ENCODE data around the gene VAT1L. TPM values are rescaled to one million over a fixed set of nuclear protein-coding genes. Genes with fewer than 3 reads are reported as not detected.

VAT1L gene
- total and polyA plus RNA-seq, 2 donors, result 0.24 to 0.34 TPM

DNA sequence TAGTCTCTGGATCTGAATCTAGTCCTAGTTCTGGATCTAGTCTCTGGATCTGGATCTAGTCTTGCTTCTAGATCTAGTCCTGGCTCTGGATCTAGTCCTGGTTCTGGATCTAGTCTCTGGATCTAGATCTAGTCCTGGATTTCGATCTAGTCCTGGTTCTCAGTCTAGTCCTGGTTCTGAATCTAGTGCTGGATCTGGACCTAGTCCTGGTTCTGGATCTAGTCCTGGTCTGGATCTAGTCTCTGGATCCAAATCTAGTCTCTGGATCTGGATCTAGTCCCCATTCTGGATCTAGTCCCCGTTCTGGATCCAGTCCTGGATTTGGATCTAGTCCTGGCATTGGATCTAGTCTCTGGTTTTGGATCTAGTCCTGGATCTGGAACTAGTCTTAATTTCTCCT is 29.9 kb upstream of the VAT1L start:
- 92% methylated on average over 2 of the region's 2 CpGs for WGBS
- Histone ChIP-seq H3K36me3 (ENCODE audit: control insufficient read depth in 2 of 2, insufficient read depth in 2 of 2, low read length in 1 of 2) (no peaks in the 10 kb centered on the region), H3K4me3 (ENCODE audit: low read length in 2 of 2) (no peak overlapping the region), H3K9me3 (ENCODE audit: control insufficient read depth in 2 of 2, insufficient read depth in 1 of 2, low read length in 1 of 2) (no peaks in the 10 kb centered on the region), H3K27me3 (ENCODE audit: control insufficient read depth in 2 of 2, insufficient read depth in 1 of 2, low read length in 1 of 2) (no peaks in the 10 kb centered on the region), H3K4me1 (ENCODE audit: control insufficient read depth in 2 of 2, insufficient read depth in 2 of 2, low read length in 2 of 2) (no peaks in the 10 kb centered on the region), H3K27ac (ENCODE audit: low read depth in 1 of 2, low read length in 1 of 2) (no peak overlapping the region)
- no peak for DNase-seq (ENCODE audit: low read depth in 6 of 9, low spot score in 9 of 9)

- DNase-seq (ENCODE audit: low read depth in 6 of 9, low spot score in 9 of 9), result no peak
- Histone ChIP-seq H3K27me3 (ENCODE audit: control insufficient read depth in 2 of 2, insufficient read depth in 1 of 2, low read length in 1 of 2) (no peaks in the 10 kb centered on the region), H3K36me3 (ENCODE audit: control insufficient read depth in 2 of 2, insufficient read depth in 2 of 2, low read length in 1 of 2) (no peaks in the 10 kb centered on the region), H3K4me1 (ENCODE audit: control insufficient read depth in 2 of 2, insufficient read depth in 2 of 2, low read length in 2 of 2) (no peaks in the 10 kb centered on the region), H3K27ac (ENCODE audit: low read depth in 1 of 2, low read length in 1 of 2) (no peak overlapping the region), H3K9me3 (ENCODE audit: control insufficient read depth in 2 of 2, insufficient read depth in 1 of 2, low read length in 1 of 2) (no peaks in the 10 kb centered on the region), H3K4me3 (ENCODE audit: low read length in 2 of 2) (no peak overlapping the region)
- WGBS, result 48% methylated on average over 1 of the region's 1 CpG
Measured at GRCh38 chr16:77759201-77759600, 29.2 kb upstream of the VAT1L start.

DNA sequence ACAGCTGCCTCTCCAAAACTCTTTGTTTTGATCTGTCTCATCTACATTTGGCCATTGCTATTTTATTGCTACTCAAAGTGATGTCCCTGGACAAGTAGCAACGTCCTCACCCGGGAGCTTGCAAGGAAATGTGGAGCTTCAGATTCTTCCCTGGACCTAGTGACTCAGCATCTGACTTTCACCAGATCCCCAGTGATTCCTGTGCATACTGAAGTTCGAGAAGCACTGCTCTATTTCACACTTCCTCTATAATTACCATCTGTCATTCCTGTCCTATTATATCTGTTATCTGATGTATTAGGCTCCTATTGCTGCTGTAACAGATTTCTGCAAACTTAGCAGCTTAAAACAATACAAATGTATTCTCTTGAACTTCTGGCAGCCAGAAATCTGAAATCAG is 28.5 kb upstream of the VAT1L start:
- WGBS, result 55% methylated on average over 3 of the region's 3 CpGs
- no peak overlapping the region for H3K4me3 ChIP-seq (ENCODE audit: low read length in 2 of 2)
- no peak for DNase-seq (ENCODE audit: low read depth in 6 of 9, low spot score in 9 of 9)
- H3K27ac ChIP-seq (ENCODE audit: low read depth in 1 of 2, low read length in 1 of 2), result no peak overlapping the region
- no peaks in the 10 kb centered on the region for H3K9me3 ChIP-seq (ENCODE audit: control insufficient read depth in 2 of 2, insufficient read depth in 1 of 2, low read length in 1 of 2)
- no peaks in the 10 kb centered on the region for H3K36me3 ChIP-seq (ENCODE audit: control insufficient read depth in 2 of 2, insufficient read depth in 2 of 2, low read length in 1 of 2)
- no peaks in the 10 kb centered on the region for H3K27me3 ChIP-seq (ENCODE audit: control insufficient read depth in 2 of 2, insufficient read depth in 1 of 2, low read length in 1 of 2)
- no peaks in the 10 kb centered on the region for H3K4me1 ChIP-seq (ENCODE audit: control insufficient read depth in 2 of 2, insufficient read depth in 2 of 2, low read length in 2 of 2)

DNA sequence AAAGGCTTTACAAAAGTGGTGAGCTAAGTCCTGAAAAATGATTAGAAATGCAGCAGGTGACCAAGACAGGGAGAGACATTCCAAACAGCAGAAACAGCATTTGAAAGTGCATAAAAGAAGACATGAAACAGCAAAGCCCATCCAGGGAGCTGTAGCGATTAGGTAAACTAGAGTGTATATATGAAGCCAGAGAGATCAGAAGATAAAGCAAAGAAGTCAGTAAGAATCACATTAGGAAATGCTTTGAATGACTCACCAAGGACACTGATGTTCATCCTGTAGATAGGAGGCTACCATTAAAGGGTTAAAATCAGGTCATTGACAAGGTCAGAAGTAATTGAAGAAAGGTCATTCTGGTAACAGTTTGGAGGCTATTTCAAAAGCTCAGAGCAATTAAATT is 27.6 kb upstream of the VAT1L start:
- Histone ChIP-seq H3K27ac (ENCODE audit: low read depth in 1 of 2, low read length in 1 of 2) (no peak overlapping the region), H3K9me3 (ENCODE audit: control insufficient read depth in 2 of 2, insufficient read depth in 1 of 2, low read length in 1 of 2) (no peaks in the 10 kb centered on the region), H3K4me3 (ENCODE audit: low read length in 2 of 2) (no peak overlapping the region), H3K27me3 (ENCODE audit: control insufficient read depth in 2 of 2, insufficient read depth in 1 of 2, low read length in 1 of 2) (no peaks in the 10 kb centered on the region), H3K4me1 (ENCODE audit: control insufficient read depth in 2 of 2, insufficient read depth in 2 of 2, low read length in 2 of 2) (no peaks in the 10 kb centered on the region), H3K36me3 (ENCODE audit: control insufficient read depth in 2 of 2, insufficient read depth in 2 of 2, low read length in 1 of 2) (no peaks in the 10 kb centered on the region)
- WGBS, result 89% methylated on average over 1 of the region's 1 CpG
- no peak for DNase-seq (ENCODE audit: low read depth in 6 of 9, low spot score in 9 of 9)

GRCh38 chr16:77761204-77761603 is 27.2 kb upstream of the VAT1L start:
- DNase-seq (ENCODE audit: low read depth in 6 of 9, low spot score in 9 of 9), result no peak
- no peak overlapping the region for H3K27ac ChIP-seq (ENCODE audit: low read depth in 1 of 2, low read length in 1 of 2)
- WGBS, result 100% methylated on average over 1 of the region's 1 CpG
- no peak overlapping the region for H3K4me3 ChIP-seq (ENCODE audit: low read length in 2 of 2)
- no peaks in the 10 kb centered on the region for H3K4me1 ChIP-seq (ENCODE audit: control insufficient read depth in 2 of 2, insufficient read depth in 2 of 2, low read length in 2 of 2)
- no peaks in the 10 kb centered on the region for H3K27me3 ChIP-seq (ENCODE audit: control insufficient read depth in 2 of 2, insufficient read depth in 1 of 2, low read length in 1 of 2)
- no peaks in the 10 kb centered on the region for H3K36me3 ChIP-seq (ENCODE audit: control insufficient read depth in 2 of 2, insufficient read depth in 2 of 2, low read length in 1 of 2)
- H3K9me3 ChIP-seq (ENCODE audit: control insufficient read depth in 2 of 2, insufficient read depth in 1 of 2, low read length in 1 of 2), result no peaks in the 10 kb centered on the region

GRCh38 chr16:77762262-77762661 is 26.1 kb upstream of the VAT1L start:
- WGBS, result 79% methylated on average over 2 of the region's 2 CpGs
- Histone ChIP-seq H3K27ac (ENCODE audit: low read depth in 1 of 2, low read length in 1 of 2) (no peak overlapping the region), H3K4me3 (ENCODE audit: low read length in 2 of 2) (no peak overlapping the region), H3K36me3 (ENCODE audit: control insufficient read depth in 2 of 2, insufficient read depth in 2 of 2, low read length in 1 of 2) (no peaks in the 10 kb centered on the region), H3K4me1 (ENCODE audit: control insufficient read depth in 2 of 2, insufficient read depth in 2 of 2, low read length in 2 of 2) (no peaks in the 10 kb centered on the region), H3K27me3 (ENCODE audit: control insufficient read depth in 2 of 2, insufficient read depth in 1 of 2, low read length in 1 of 2) (no peaks in the 10 kb centered on the region), H3K9me3 (ENCODE audit: control insufficient read depth in 2 of 2, insufficient read depth in 1 of 2, low read length in 1 of 2) (no peaks in the 10 kb centered on the region)
- DNase-seq (ENCODE audit: low read depth in 6 of 9, low spot score in 9 of 9), result no peak

DNA sequence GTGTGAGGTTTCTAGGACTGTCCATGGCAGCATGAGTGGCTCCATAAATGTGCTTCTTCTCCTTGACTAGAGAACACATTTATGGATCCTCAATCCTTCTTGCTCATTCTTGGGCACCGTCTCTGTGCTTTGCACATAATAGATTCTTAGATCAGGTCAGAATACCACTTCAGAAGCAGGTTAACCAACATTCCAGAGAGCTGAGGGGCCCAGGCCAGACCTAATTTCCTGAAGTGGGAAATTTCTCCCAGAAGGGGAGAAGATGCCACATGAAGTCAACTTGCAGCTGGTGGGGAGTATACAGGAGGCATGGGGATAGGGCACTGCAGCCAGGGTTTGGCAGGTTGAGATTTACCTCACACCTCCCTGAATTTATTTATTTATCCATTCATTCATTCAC is 24.4 kb upstream of the VAT1L start:
- Histone ChIP-seq H3K27me3 (ENCODE audit: control insufficient read depth in 2 of 2, insufficient read depth in 1 of 2, low read length in 1 of 2) (no peaks in the 10 kb centered on the region), H3K27ac (ENCODE audit: low read depth in 1 of 2, low read length in 1 of 2) (no peak overlapping the region), H3K36me3 (ENCODE audit: control insufficient read depth in 2 of 2, insufficient read depth in 2 of 2, low read length in 1 of 2) (no peaks in the 10 kb centered on the region), H3K4me1 (ENCODE audit: control insufficient read depth in 2 of 2, insufficient read depth in 2 of 2, low read length in 2 of 2) (no peaks in the 10 kb centered on the region), H3K9me3 (ENCODE audit: control insufficient read depth in 2 of 2, insufficient read depth in 1 of 2, low read length in 1 of 2) (no peaks in the 10 kb centered on the region), H3K4me3 (ENCODE audit: low read length in 2 of 2) (no peak overlapping the region)
- DNase-seq (ENCODE audit: low read depth in 6 of 9, low spot score in 9 of 9), result no peak
- 87% methylated on average over 1 of the region's 1 CpG for WGBS

- Histone ChIP-seq H3K9me3 (ENCODE audit: control insufficient read depth in 2 of 2, insufficient read depth in 1 of 2, low read length in 1 of 2) (no peaks in the 10 kb centered on the region), H3K4me3 (ENCODE audit: low read length in 2 of 2) (no peak overlapping the region), H3K4me1 (ENCODE audit: control insufficient read depth in 2 of 2, insufficient read depth in 2 of 2, low read length in 2 of 2) (no peaks in the 10 kb centered on the region), H3K36me3 (ENCODE audit: control insufficient read depth in 2 of 2, insufficient read depth in 2 of 2, low read length in 1 of 2) (no peaks in the 10 kb centered on the region), H3K27me3 (ENCODE audit: control insufficient read depth in 2 of 2, insufficient read depth in 1 of 2, low read length in 1 of 2) (no peaks in the 10 kb centered on the region), H3K27ac (ENCODE audit: low read depth in 1 of 2, low read length in 1 of 2) (no peak overlapping the region)
- WGBS, result 75% methylated on average over 4 of the region's 4 CpGs
- no peak for DNase-seq (ENCODE audit: low read depth in 6 of 9, low spot score in 9 of 9)
Measured at GRCh38 chr16:77767211-77767610, 21.2 kb upstream of the VAT1L start.

GRCh38 chr16:77767826-77768225 is 20.5 kb upstream of the VAT1L start:
- DNase-seq (ENCODE audit: low read depth in 6 of 9, low spot score in 9 of 9), result no peak
- Histone ChIP-seq H3K4me3 (ENCODE audit: low read length in 2 of 2) (no peak overlapping the region), H3K9me3 (ENCODE audit: control insufficient read depth in 2 of 2, insufficient read depth in 1 of 2, low read length in 1 of 2) (no peaks in the 10 kb centered on the region), H3K27me3 (ENCODE audit: control insufficient read depth in 2 of 2, insufficient read depth in 1 of 2, low read length in 1 of 2) (no peaks in the 10 kb centered on the region), H3K4me1 (ENCODE audit: control insufficient read depth in 2 of 2, insufficient read depth in 2 of 2, low read length in 2 of 2) (no peaks in the 10 kb centered on the region), H3K27ac (ENCODE audit: low read depth in 1 of 2, low read length in 1 of 2) (no peak overlapping the region), H3K36me3 (ENCODE audit: control insufficient read depth in 2 of 2, insufficient read depth in 2 of 2, low read length in 1 of 2) (no peaks in the 10 kb centered on the region)
- 76% methylated on average over 3 of the region's 3 CpGs for WGBS

All from thymus (tissue), 11 donors.